K562 (cell line): ENCODE measurements around the gene RPTOR.
A peak's percentile ranks its signal among the peaks of the same experiment; 100 is the strongest.

Source experiments
- GATAD2B ChIP-seq: fragments of 450-650 bp; IDR thresholded peaks from 2 replicates; pipeline ENCODE4 v1.6.1; 2017; ENCODE audit warnings: mild to moderate bottlenecking, borderline replicate concordance
- HDGF ChIP-seq: fragments of 450-650 bp; IDR thresholded peaks from 2 replicates; pipeline ENCODE4 v1.6.1; 2016
- SIN3A ChIP-seq, 2 experiments: fragments of 150-350 bp in 1 of 2; IDR thresholded peaks; 2 replicates each; pipeline ENCODE4 v1.6.1; 2011 to 2016; ENCODE audit warnings: borderline replicate concordance in 2 of 2, low read depth in 2 of 2, low read length in 2 of 2, mild to moderate bottlenecking in 2 of 2, moderate library complexity in 2 of 2; ENCODE audit not compliant: control insufficient read depth in 1 of 2
- SMC3 ChIP-seq: conservative IDR thresholded peaks from 2 replicates; pipeline ENCODE4 v1.6.1; 2011; ENCODE audit warnings: low read depth, low read length, improper control_type of control experiment; ENCODE audit not compliant: insufficient read depth
- TRIM28 ChIP-seq: fragments of 450-650 bp; IDR thresholded peaks from 2 replicates; pipeline ENCODE4 v1.6.1; 2017
- TF ChIP-seq, protein P1 (sequence below): IDR thresholded peaks from 3 replicates; pipeline ENCODE4 v1.6.1; 2011; ENCODE audit warnings: borderline replicate concordance, mild to moderate bottlenecking; ENCODE audit not compliant: insufficient read length, insufficient read depth

DNA sequence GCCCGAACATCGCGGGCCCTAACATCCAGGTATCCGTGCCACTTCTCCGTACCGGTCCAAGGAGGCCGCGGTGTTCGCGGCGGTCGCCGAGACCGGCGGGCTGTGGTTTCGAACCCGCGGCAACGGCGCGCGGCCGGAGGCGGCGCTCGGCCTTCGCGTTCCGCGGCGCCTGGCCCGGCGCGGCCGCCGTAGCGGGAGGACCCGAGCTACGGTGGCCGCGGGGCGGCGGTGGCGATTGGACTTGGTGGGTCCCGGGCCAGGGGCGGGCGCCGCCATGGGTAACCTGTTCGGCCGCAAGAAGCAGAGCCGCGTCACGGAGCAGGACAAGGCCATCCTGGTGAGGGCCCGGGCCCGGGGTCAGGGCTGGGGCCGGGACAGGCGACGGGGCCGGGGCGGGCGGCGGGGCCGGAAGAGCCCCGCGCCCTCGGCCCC is 447.0 kb downstream of the RPTOR start, which contains the start of gene CHMP6:
- TF ChIP-seq TRIM28, result no peak
- TF ChIP-seq, protein P1, sequence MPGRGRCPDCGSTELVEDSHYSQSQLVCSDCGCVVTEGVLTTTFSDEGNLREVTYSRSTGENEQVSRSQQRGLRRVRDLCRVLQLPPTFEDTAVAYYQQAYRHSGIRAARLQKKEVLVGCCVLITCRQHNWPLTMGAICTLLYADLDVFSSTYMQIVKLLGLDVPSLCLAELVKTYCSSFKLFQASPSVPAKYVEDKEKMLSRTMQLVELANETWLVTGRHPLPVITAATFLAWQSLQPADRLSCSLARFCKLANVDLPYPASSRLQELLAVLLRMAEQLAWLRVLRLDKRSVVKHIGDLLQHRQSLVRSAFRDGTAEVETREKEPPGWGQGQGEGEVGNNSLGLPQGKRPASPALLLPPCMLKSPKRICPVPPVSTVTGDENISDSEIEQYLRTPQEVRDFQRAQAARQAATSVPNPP, result no peak
- TF ChIP-seq SIN3A (IDR thresholded peaks at IDR 0.05; ENCODE audit: borderline replicate concordance in 2 of 2, control insufficient read depth in 1 of 2, low read depth in 2 of 2, low read length in 2 of 2), result peak; percentile 59 to 75; a peak in 2 of 4 replicates
- no peak for TF ChIP-seq SMC3
- TF ChIP-seq HDGF, result no peak
- TF ChIP-seq GATAD2B, result peak; percentile 84; the same call in 1 of the 2 replicates
